Memory B cell (primary cell): ENCODE data around the gene ANTXRL.
"Not testable (repeated sequence)": the region's sequence is repeated elsewhere in the genome, so short reads cannot be mapped to it uniquely, and the experiment has no call there.

Experiments used
- ATAC-seq: fragments of 150-1000 bp; cut with Tn5 transposase; 2 replicates; pipeline ENCODE4 v1.10.0; 2021; ENCODE audit warnings: low read depth, mild to moderate bottlenecking, moderate library complexity
- DNase-seq, 2 donors: peaks; one replicate each; pipeline ENCODE4 v3.0.0; 2022; ENCODE audit warnings: low spot score in 2 of 2
- H3K27ac Mint-ChIP-seq: one replicate; pipeline ENCODE4 v1.8.0; 2022; ENCODE audit warnings: mild to moderate bottlenecking, moderate library complexity, mixed read lengths
- H3K27me3 Mint-ChIP-seq: one replicate; pipeline ENCODE4 v1.8.0; 2022; ENCODE audit warnings: mixed read lengths
- H3K36me3 Mint-ChIP-seq: one replicate; pipeline ENCODE4 v1.8.0; 2022; ENCODE audit warnings: mild to moderate bottlenecking, mixed read lengths
- H3K4me1 Mint-ChIP-seq: one replicate; pipeline ENCODE4 v1.8.0; 2022; ENCODE audit warnings: mixed read lengths
- H3K4me3 Mint-ChIP-seq: one replicate; pipeline ENCODE4 v1.8.0; 2022; ENCODE audit warnings: mild to moderate bottlenecking, moderate library complexity, mixed read lengths
- H3K9me3 Mint-ChIP-seq: one replicate; pipeline ENCODE4 v1.8.0; 2022; ENCODE audit warnings: mixed read lengths

The ANTXRL gene

DNA sequence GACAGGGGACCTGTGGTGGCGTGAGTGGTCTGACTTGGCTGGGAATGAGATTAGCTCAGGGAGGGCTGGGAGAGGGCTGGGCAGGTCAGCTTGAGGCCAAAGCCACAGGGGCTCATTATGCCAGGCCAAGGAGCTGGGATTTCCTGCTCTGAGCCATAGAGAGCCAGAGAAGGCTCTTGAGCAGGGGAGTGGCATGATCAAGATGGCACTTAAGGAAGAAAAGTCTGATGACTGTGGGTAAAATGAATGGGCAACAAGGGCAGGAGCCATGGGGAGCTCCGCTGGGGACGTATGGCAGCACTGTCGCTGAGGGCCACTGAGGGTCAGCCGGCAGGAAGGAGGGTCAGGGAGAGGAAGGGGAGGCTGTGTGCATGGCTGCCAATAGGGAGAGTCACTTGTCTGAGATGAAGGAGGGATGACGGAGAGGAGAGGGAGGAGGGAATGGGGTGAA lies 5.8 kb downstream of the ANTXRL start:
- Mint-ChIP-seq H3K4me1 (peaks cover 4% of the 10 kb centered on the region), H3K9me3 (no peaks in the 10 kb centered on the region), H3K27ac (no peak overlapping the region), H3K36me3 (no peaks in the 10 kb centered on the region), H3K27me3 (peaks cover 11% of the 10 kb centered on the region), H3K4me3 (no peak overlapping the region)
- ATAC-seq (no peak), DNase-seq (no peak)

DNA sequence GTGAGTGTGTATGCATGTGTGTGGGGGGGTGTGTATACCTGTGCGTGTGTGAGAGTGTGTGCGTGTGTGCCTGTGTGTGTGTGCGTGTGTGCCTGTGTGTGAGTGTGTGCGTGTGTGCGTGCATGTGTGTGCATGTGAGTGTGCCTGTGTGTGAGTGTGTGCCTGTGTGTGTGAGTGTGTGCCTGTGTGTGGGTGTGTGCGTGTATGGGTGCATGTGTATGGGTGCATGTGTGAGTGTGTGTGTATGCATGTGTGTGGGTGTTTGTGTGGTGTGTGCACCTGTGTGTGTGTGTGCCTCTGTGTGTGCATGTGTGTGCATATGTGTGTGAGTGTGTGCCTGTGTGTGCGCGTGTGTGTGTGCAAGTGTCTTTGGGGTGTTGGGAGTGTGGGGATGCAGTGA lies 6.4 kb downstream of the ANTXRL start:
- H3K4me1 Mint-ChIP-seq, result peaks cover 9% of the 10 kb centered on the region
- no peak overlapping the region for H3K27ac Mint-ChIP-seq
- no peaks in the 10 kb centered on the region for H3K9me3 Mint-ChIP-seq
- no peaks in the 10 kb centered on the region for H3K36me3 Mint-ChIP-seq
- H3K4me3 Mint-ChIP-seq, result no peak overlapping the region
- ATAC-seq, result no peak
- no peak for DNase-seq
- peaks cover 13% of the 10 kb centered on the region for H3K27me3 Mint-ChIP-seq

DNA sequence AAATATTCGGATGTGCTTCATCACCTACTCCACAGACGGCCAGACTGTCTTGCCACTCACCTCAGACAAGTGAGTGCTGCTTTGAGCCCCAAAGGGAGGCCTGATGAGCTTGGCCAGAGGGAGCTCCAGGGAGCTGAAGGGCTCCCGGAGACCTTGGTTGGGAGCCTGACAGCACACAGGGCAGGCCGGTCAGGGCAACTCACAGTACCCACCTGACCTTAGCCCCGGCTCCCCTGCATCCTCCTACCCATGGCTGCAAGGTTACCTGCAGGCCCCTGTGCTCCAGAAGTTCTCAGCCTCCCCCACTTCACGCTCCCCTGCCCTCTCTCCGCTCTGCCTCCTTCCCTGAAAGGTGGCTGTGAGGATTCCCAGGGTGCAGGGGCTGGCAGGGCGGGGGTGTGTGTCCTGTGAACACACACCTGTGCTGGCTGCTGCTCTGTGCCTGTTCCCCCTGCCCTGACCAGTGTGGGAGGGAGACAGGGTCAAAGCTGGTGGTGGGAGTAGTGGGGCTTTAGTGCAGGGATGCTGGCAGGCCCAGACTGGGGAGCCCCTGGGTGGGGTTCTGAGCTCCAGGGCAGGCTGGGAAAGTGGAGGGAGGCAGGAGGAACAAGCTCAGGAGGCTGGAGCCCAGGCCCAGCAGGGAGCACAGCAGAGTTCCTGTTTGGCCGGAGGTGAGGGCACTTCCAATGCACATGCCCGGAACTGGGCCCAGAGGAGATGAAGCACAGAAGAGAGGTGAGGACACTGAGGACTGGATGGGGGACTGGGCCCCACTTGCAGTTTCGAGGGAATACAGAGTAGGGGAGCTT lies 7.2 kb downstream of the ANTXRL start:
- peaks cover 16% of the 10 kb centered on the region for H3K4me1 Mint-ChIP-seq

GRCh38 chr10:46294641-46295220 lies 7.9 kb downstream of the ANTXRL start:
- ATAC-seq (no peak), DNase-seq (no peak)
- peaks cover 22% of the 10 kb centered on the region for H3K4me1 Mint-ChIP-seq
- no peak overlapping the region for H3K27ac Mint-ChIP-seq
- H3K27me3 Mint-ChIP-seq, result peaks cover 18% of the 10 kb centered on the region
- H3K9me3 Mint-ChIP-seq, result no peaks in the 10 kb centered on the region
- no peaks in the 10 kb centered on the region for H3K36me3 Mint-ChIP-seq
- H3K4me3 Mint-ChIP-seq, result no peak overlapping the region

More for the DNA sequence above, 7.2 kb downstream of the ANTXRL start:
- no peak overlapping the region for H3K4me3 Mint-ChIP-seq
- no peaks in the 10 kb centered on the region for H3K9me3 Mint-ChIP-seq
- H3K27me3 Mint-ChIP-seq, result peaks cover 18% of the 10 kb centered on the region
- DNase-seq (no peak), ATAC-seq (no peak)
- no peak overlapping the region for H3K27ac Mint-ChIP-seq
- H3K36me3 Mint-ChIP-seq, result no peaks in the 10 kb centered on the region

DNA sequence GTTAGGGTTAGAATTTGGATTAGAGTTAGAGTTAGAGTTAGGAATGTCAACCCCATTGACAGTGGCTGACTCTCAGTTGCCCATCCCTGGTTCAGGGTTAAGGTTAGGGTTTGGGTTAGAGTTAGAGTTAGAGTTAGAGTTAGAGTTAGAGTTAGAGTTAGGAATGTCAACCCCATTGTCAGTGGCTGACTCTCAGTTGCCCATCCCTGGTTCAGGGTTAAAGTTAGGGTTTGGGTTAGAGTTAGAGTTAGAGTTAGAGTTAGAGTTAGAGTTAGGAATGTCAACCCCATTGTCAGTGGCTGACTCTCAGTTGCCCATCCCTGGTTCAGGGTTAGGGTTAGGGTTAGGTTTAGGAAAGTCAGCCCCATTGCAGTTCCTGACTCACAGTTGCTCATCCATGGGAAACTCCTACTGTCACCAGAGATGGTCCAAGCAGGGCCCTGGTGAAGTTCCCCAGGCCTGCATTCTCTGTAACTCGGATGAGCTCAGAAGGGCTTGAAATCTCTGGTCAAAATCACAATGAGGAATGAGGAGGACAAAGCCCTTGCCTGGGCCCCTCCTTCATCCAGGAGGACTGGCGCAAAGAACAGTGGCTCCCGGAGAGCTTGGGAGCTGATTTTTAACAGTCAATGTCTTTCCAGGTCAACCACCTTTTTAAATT lies 8.7 kb downstream of the ANTXRL start:
- Mint-ChIP-seq H3K27me3 (peaks cover 18% of the 10 kb centered on the region), H3K4me1 (peaks cover 26% of the 10 kb centered on the region)
- not testable (repeated sequence) for DNase-seq, H3K36me3 Mint-ChIP-seq, H3K9me3 Mint-ChIP-seq, ATAC-seq, H3K4me3 Mint-ChIP-seq, H3K27ac Mint-ChIP-seq

DNA sequence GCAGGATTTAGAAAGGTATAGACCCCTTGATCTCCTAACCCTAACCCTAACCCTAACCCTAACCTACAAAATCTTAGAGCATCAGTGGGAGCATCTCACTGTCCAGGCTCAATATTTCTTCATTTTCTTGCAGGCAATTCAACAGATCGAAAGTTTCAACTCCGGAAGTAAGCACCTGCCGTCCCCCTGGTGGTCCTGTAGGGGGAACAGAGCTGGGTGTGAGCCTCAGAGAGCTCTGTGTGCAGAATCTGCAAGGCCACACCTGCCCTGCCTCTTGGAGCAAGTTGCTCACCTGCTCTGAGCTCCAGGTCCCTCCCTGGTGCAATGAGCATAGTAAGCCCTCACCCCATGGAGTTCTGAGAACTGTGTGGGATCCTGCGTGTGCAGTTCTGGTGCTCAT lies 9.3 kb downstream of the ANTXRL start:
- not testable (repeated sequence) for DNase-seq, H3K4me3 Mint-ChIP-seq, H3K27ac Mint-ChIP-seq, H3K9me3 Mint-ChIP-seq, ATAC-seq, H3K36me3 Mint-ChIP-seq
- peaks cover 18% of the 10 kb centered on the region for H3K27me3 Mint-ChIP-seq
- peaks cover 29% of the 10 kb centered on the region for H3K4me1 Mint-ChIP-seq

- Mint-ChIP-seq H3K9me3 (no peaks in the 10 kb centered on the region), H3K27me3 (peaks cover 18% of the 10 kb centered on the region), H3K36me3 (no peaks in the 10 kb centered on the region), H3K4me3 (no peak overlapping the region), H3K27ac (no peak overlapping the region), H3K4me1 (peaks cover 29% of the 10 kb centered on the region)
- ATAC-seq, result no peak
- DNase-seq, result no peak
Measured at GRCh38 chr10:46296641-46297141, 9.9 kb downstream of the ANTXRL start.

GRCh38 chr10:46297406-46298204 lies 10.8 kb downstream of the ANTXRL start:
- Mint-ChIP-seq H3K4me3 (no peak overlapping the region), H3K27ac (no peak overlapping the region), H3K27me3 (peaks cover 16% of the 10 kb centered on the region), H3K9me3 (no peaks in the 10 kb centered on the region), H3K36me3 (no peaks in the 10 kb centered on the region), H3K4me1 (peaks cover 29% of the 10 kb centered on the region)
- ATAC-seq (no peak), DNase-seq (no peak)

GRCh38 chr10:46298477-46299285 lies 11.9 kb downstream of the ANTXRL start:
- peak overlapping the region; percentile 0 for H3K4me3 Mint-ChIP-seq
- ATAC-seq (peak; percentile 66), DNase-seq (no peak)
- peaks cover 7% of the 10 kb centered on the region for H3K27me3 Mint-ChIP-seq
- H3K36me3 Mint-ChIP-seq, result no peaks in the 10 kb centered on the region
- peak overlapping the region; percentile 10 for H3K27ac Mint-ChIP-seq
- no peaks in the 10 kb centered on the region for H3K9me3 Mint-ChIP-seq
- peaks cover 25% of the 10 kb centered on the region for H3K4me1 Mint-ChIP-seq

- Mint-ChIP-seq H3K4me1 (peaks cover 25% of the 10 kb centered on the region), H3K36me3 (no peaks in the 10 kb centered on the region), H3K4me3 (no peak overlapping the region), H3K27ac (no peak overlapping the region), H3K9me3 (no peaks in the 10 kb centered on the region), H3K27me3 (peaks cover 7% of the 10 kb centered on the region)
- ATAC-seq, result no peak
- DNase-seq, result no peak
Measured at GRCh38 chr10:46299286-46299535, 12.4 kb downstream of the ANTXRL start.

GRCh38 chr10:46299536-46300369 lies 13.0 kb downstream of the ANTXRL start:
- H3K9me3 Mint-ChIP-seq, result no peaks in the 10 kb centered on the region
- H3K27me3 Mint-ChIP-seq, result peaks cover 7% of the 10 kb centered on the region
- ATAC-seq (peak; percentile 57), DNase-seq (no peak)
- peak overlapping the region; percentile 51 for H3K4me3 Mint-ChIP-seq
- H3K4me1 Mint-ChIP-seq, result peaks cover 25% of the 10 kb centered on the region
- no peaks in the 10 kb centered on the region for H3K36me3 Mint-ChIP-seq
- H3K27ac Mint-ChIP-seq, result no peak overlapping the region

DNA sequence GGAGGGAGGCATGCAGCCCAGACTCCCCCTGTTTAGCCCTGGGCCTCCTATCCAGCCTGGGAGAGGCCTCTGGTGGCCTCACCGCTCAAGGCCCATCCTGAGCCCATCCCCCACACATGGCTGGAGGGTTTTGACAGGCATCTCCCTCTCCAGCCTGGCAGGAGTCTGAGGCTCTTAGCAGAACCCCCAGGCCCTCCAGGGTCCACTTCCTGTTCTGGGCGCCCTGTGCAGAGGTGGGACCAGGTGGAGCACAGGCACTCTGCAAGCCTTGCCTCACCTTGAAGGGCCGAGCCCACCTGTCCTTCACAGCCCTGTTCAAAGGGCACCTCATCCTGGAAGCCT lies 13.5 kb downstream of the ANTXRL start:
- ATAC-seq, H3K36me3 Mint-ChIP-seq, H3K27me3 Mint-ChIP-seq, DNase-seq, H3K27ac Mint-ChIP-seq, H3K4me3 Mint-ChIP-seq, H3K9me3 Mint-ChIP-seq: not testable (repeated sequence)
- peaks cover 25% of the 10 kb centered on the region for H3K4me1 Mint-ChIP-seq
